ENCODE results near the gene ARHGEF11.

ARHGEF11 gene

GRCh38 chr1:156969496-156969895, 76.0 kb downstream of the ARHGEF11 start:
- no peak overlapping the region for H3K27ac ChIP-seq
- H3K27me3 ChIP-seq (ENCODE audit: insufficient read depth, low read depth, severe bottlenecking) = no peaks in the 10 kb centered on the region
- peaks cover 62% of the 10 kb centered on the region for H3K36me3 ChIP-seq
- H3K4me3 ChIP-seq (ENCODE audit: low read depth, low read length) = no peak overlapping the region
- no peaks in the 10 kb centered on the region for H3K9me3 ChIP-seq (ENCODE audit: severe bottlenecking)
- no peak for TF ChIP-seq CTCF (IDR thresholded peaks at IDR 0.05; ENCODE audit: low read depth, low read length)
- DNase-seq = no peak

DNA sequence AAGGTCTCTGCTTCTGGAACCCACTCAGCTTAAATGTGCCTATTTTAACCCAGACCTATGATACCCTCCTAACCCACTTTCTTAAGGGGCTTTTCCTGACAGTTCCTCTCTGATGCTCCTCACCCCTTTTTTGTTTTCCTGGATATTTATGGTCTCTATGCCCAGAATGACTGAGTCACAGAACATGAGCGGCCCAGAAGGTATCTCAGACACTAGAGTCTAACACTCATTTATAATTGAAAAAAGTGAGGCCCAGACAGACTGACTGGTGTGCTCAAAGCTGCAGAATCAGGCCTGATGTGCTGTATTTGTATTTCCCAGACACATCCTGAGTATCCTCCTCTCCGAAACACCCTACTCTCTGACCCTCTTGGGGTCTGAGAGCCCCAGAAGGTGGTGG, 81.1 kb downstream of the ARHGEF11 start:
- H3K27me3 ChIP-seq (ENCODE audit: insufficient read depth, low read depth, severe bottlenecking) = no peaks in the 10 kb centered on the region
- H3K9me3 ChIP-seq (ENCODE audit: severe bottlenecking) = no peaks in the 10 kb centered on the region
- no peak overlapping the region for H3K4me3 ChIP-seq (ENCODE audit: low read depth, low read length)
- peaks cover 65% of the 10 kb centered on the region for H3K36me3 ChIP-seq
- no peak for DNase-seq
- no peak overlapping the region for H3K27ac ChIP-seq
- TF ChIP-seq CTCF (IDR thresholded peaks at IDR 0.05; ENCODE audit: low read depth, low read length) = no peak

- no peak for DNase-seq
- H3K4me3 ChIP-seq (ENCODE audit: low read depth, low read length) = no peak overlapping the region
- H3K36me3 ChIP-seq = peaks cover 65% of the 10 kb centered on the region
- H3K27ac ChIP-seq = no peak overlapping the region
- H3K9me3 ChIP-seq (ENCODE audit: severe bottlenecking) = no peaks in the 10 kb centered on the region
- no peaks in the 10 kb centered on the region for H3K27me3 ChIP-seq (ENCODE audit: insufficient read depth, low read depth, severe bottlenecking)
- no peak for TF ChIP-seq CTCF (IDR thresholded peaks at IDR 0.05; ENCODE audit: low read depth, low read length)
Measured at GRCh38 chr1:156963621-156964020, 81.9 kb downstream of the ARHGEF11 start.

- Histone ChIP-seq H3K9me3 (ENCODE audit: severe bottlenecking) (no peaks in the 10 kb centered on the region), H3K36me3 (peaks cover 66% of the 10 kb centered on the region), H3K27ac (peak overlapping the region; percentile 45; the same call in 1 of the 2 replicates), H3K4me3 (ENCODE audit: low read depth, low read length) (no peak overlapping the region), H3K27me3 (ENCODE audit: insufficient read depth, low read depth, severe bottlenecking) (no peaks in the 10 kb centered on the region)
- peak; percentile 91 for TF ChIP-seq CTCF (IDR thresholded peaks at IDR 0.05; ENCODE audit: low read depth, low read length)
- DNase-seq = peak; percentile 82
Measured at GRCh38 chr1:156961709-156962108, 83.8 kb downstream of the ARHGEF11 start.

DNA sequence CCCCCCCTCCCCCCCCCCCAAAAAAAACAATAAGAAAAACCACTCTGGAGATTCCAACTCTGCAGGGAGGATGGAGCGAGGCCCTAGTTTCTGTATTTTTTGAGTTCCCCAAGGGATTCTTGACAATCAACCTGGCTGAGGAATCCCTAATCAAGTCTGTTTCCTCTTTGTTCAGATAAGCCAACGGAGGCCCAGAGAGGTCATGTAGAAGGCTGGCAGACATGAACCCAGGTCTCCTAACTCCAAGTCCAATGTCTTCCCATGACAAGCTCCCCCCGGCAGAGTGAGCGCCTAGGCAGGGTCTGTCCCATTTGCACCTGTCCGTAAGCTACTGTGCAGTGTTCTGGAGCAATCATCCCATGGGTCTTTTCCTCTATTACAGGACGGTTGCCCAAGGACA, 85.6 kb downstream of the ARHGEF11 start:
- TF ChIP-seq CTCF (IDR thresholded peaks at IDR 0.05; ENCODE audit: low read depth, low read length) = no peak
- H3K9me3 ChIP-seq (ENCODE audit: severe bottlenecking) = no peaks in the 10 kb centered on the region
- peaks cover 78% of the 10 kb centered on the region for H3K36me3 ChIP-seq
- no peak overlapping the region for H3K4me3 ChIP-seq (ENCODE audit: low read depth, low read length)
- no peak for DNase-seq
- H3K27me3 ChIP-seq (ENCODE audit: insufficient read depth, low read depth, severe bottlenecking) = no peaks in the 10 kb centered on the region
- H3K27ac ChIP-seq = peak overlapping the region; percentile 13; the same call in 1 of the 2 replicates

DNA sequence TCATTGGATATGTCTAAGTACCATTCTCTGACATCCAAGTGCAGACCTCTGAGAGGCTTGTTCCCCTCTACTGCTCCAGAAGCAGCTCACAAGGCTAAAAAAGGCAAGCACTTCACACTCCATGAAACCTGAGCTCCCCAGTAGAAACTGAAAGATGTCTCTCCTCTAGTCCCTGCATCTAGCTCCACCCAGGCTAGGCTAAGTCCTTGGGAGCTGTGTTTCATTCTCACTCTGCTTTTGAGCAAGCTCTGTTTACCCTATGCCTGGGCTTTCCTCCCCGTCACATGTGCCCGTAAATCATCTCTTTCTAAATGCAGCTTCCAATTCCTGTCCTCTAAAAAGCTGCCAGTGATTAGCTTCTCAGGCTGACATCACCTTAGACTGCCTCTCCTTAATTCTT, 86.1 kb downstream of the ARHGEF11 start:
- Histone ChIP-seq H3K27ac (peak overlapping the region; percentile 38), H3K36me3 (peaks cover 83% of the 10 kb centered on the region), H3K27me3 (ENCODE audit: insufficient read depth, low read depth, severe bottlenecking) (no peaks in the 10 kb centered on the region), H3K9me3 (ENCODE audit: severe bottlenecking) (no peaks in the 10 kb centered on the region), H3K4me3 (ENCODE audit: low read depth, low read length) (no peak overlapping the region)
- DNase-seq = peak; percentile 87
- TF ChIP-seq CTCF (IDR thresholded peaks at IDR 0.05; ENCODE audit: low read depth, low read length) = no peak
